Peyer's patch (tissue), 4 donors: ENCODE results near the gene FARP2.

ENCODE experiments used
- POLR2A ChIP-seq, 2 donors: fragments of 450-650 bp; IDR thresholded peaks; one replicate each; pipeline ENCODE4 v1.5.1; 2017; ENCODE audit warnings: antibody characterized with exemption in 2 of 2, mild to moderate bottlenecking in 2 of 2, moderate library complexity in 2 of 2
- TF ChIP-seq, protein P1 (sequence below), 6 experiments: fragments of 450-650 bp in 4 of 6; fragments of 200-600 bp in 2 of 6; sonication (generic) in 1 of 6; IDR thresholded peaks; one replicate each; pipeline ENCODE4 v1.5.1; 2017 to 2019; ENCODE audit warnings: antibody characterized with exemption in 6 of 6, mild to moderate bottlenecking in 3 of 6, moderate library complexity in 1 of 6

DNA sequence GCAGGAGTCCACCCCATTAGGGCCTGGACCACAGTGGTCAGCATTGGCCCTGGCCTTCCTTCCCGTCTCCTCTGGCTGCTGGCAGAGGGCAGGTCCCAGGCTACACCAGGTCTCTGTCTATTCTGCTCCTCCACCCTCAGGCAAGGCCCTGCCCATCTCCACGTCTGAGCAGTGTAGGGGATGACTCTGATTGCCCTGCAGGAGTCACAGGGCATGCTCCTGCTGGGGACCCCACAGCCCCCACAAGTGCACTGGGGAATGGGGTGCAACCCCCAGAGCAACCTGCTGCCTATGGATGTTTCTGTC, 112.3 kb downstream of the FARP2 start:
- TF ChIP-seq POLR2A (IDR thresholded peaks at IDR 0.05), result no peak
- TF ChIP-seq, protein P1, sequence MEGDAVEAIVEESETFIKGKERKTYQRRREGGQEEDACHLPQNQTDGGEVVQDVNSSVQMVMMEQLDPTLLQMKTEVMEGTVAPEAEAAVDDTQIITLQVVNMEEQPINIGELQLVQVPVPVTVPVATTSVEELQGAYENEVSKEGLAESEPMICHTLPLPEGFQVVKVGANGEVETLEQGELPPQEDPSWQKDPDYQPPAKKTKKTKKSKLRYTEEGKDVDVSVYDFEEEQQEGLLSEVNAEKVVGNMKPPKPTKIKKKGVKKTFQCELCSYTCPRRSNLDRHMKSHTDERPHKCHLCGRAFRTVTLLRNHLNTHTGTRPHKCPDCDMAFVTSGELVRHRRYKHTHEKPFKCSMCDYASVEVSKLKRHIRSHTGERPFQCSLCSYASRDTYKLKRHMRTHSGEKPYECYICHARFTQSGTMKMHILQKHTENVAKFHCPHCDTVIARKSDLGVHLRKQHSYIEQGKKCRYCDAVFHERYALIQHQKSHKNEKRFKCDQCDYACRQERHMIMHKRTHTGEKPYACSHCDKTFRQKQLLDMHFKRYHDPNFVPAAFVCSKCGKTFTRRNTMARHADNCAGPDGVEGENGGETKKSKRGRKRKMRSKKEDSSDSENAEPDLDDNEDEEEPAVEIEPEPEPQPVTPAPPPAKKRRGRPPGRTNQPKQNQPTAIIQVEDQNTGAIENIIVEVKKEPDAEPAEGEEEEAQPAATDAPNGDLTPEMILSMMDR (IDR thresholded peaks at IDR 0.05), result no peak
